PFSK-1 (cell line): ENCODE data around the gene RHOC.

ENCODE experiments used
- FOXP2 ChIP-seq: optimal IDR thresholded peaks from 2 replicates; pipeline ENCODE3; 2011; ENCODE audit warnings: borderline replicate concordance, control low read depth, inconsistent platforms; ENCODE audit not compliant: insufficient read depth; ENCODE audit errors: extremely low read length, extremely low read depth
- POLR2AphosphoS5 ChIP-seq: IDR thresholded peaks from 2 replicates; pipeline ENCODE4 v1.6.1; 2012; ENCODE audit warnings: low read depth, mild to moderate bottlenecking, control low read depth, low read length, moderate library complexity
- REST ChIP-seq, 2 experiments: IDR thresholded peaks; 2 replicates each; pipeline versions ENCODE4 v1.6.1 to v1.8.0; 2011 to 2012; ENCODE audit warnings: low read depth in 2 of 2, low read length in 2 of 2, control low read depth in 1 of 2, inconsistent platforms in 1 of 2, mild to moderate bottlenecking in 1 of 2, moderate library complexity in 1 of 2; ENCODE audit not compliant: insufficient read depth in 1 of 2
- SIN3A ChIP-seq: IDR thresholded peaks from 2 replicates; pipeline ENCODE4 v1.6.1; 2012; ENCODE audit warnings: mild to moderate bottlenecking, low read length, moderate library complexity, borderline replicate concordance; ENCODE audit not compliant: insufficient read depth
- TAF1 ChIP-seq: IDR thresholded peaks from 2 replicates; pipeline ENCODE4 v1.6.1; 2012; ENCODE audit warnings: low read length, control low read depth, borderline replicate concordance; ENCODE audit not compliant: insufficient read depth

RHOC gene

DNA sequence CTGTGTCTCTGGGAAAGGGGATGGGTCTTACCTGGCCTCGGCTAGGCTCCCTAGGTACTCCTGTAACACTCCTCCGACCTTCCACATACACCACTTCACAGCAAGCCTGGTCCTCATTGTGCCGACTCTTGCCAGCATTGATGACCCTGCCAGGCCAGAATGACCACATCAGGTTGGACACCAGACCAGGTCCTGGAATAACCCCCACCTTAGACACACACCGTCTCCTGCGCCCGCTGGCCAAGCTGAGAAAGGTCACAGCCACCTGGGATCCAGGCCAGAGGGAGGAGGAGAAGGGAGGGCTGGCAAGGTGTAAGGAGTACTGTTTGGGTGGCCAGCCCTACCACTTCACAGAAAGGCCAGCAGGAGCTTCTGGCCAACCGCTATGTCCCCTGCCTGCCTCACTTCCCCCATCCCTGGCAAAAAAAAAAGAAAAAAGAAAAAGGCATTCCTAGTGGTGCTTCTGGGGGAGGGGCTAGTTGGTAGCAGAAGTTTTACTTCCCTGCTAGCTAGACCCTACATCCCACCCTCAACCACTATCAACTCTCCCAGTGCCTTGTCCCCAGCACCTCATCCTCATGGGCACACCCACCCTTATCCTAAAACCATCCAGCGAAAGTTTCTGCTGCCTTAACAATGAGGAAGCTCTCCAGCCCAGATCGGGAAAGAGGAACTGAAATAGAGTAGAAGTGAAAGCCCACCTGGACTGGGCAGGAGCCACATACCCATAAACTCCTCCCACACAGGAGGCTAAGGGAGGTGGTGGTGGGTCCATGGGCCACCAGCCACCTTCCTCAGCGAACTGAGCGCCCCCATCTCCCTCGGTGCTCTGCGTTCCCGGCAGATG lies 6.8 kb upstream of the RHOC start:
- TF ChIP-seq SIN3A = no peak
- TF ChIP-seq POLR2AphosphoS5 = no peak
- TF ChIP-seq TAF1 = no peak
- no peak for TF ChIP-seq FOXP2
- TF ChIP-seq REST (IDR thresholded peaks at IDR 0.05; ENCODE audit: insufficient read depth in 1 of 2, low read depth in 2 of 2, low read length in 2 of 2) = no peak

- TF ChIP-seq REST (IDR thresholded peaks at IDR 0.05; ENCODE audit: insufficient read depth in 1 of 2, low read depth in 2 of 2, low read length in 2 of 2) (no peak), SIN3A (no peak), FOXP2 (no peak), POLR2AphosphoS5 (no peak), TAF1 (no peak)
Measured at GRCh38 chr1:112712701-112713128, 5.8 kb upstream of the RHOC start.

GRCh38 chr1:112712191-112712590 lies 5.3 kb upstream of the RHOC start:
- TF ChIP-seq POLR2AphosphoS5 (no peak), REST (IDR thresholded peaks at IDR 0.05; ENCODE audit: insufficient read depth in 1 of 2, low read depth in 2 of 2, low read length in 2 of 2) (no peak), SIN3A (no peak), TAF1 (no peak), FOXP2 (no peak)

DNA sequence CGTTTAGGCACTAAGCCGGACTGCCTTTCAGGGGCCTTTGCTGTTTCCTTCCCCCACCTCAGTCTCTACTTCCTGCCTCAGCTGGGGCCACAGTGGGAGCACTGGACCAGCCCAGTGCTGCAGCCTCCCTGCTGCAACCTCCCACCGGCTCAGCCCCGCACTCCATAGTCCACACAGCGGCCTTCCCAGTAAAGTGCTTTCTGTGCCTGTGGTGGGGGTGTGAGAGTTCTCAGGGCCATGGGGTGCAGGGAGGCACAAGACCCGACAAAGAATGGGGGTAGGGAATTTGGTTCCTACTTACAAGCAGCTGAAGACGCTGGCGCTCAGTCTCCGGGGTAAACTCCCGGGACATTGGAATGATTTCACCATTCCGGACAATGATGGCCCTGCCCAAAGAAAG lies 4.7 kb upstream of the RHOC start:
- TF ChIP-seq TAF1 (no peak), SIN3A (no peak), FOXP2 (no peak), REST (IDR thresholded peaks at IDR 0.05; ENCODE audit: insufficient read depth in 1 of 2, low read depth in 2 of 2, low read length in 2 of 2) (no peak), POLR2AphosphoS5 (no peak)
